Skeletal muscle cell (primary cell): ENCODE results near the gene TYROBP.
"Not testable (repeated sequence)": the region's sequence is repeated elsewhere in the genome, so short reads cannot be mapped to it uniquely, and the experiment has no call there.

Experiments
- DNase-seq: peaks from one replicate; pipeline ENCODE4 v3.0.0-alpha.2; 2010; ENCODE audit warnings: low read depth
- H3K4me3 ChIP-seq: 2 replicates; pipeline ENCODE4 v1.5.1; 2011; ENCODE audit warnings: low read depth, mild to moderate bottlenecking, control low read depth, low read length, moderate library complexity

TYROBP gene

GRCh38 chr19:35935911-35936737 lies 28.0 kb upstream of the TYROBP start, which contains the start of gene LRFN3:
Gene LRFN3, plus strand, starts transcription at chr19:35936374. Its CDS starts 3,052 bp downstream, at chr19:35939426.
- DNase-seq, result peak; percentile 26
- peak within 1 kb of the TSS; percentile 58 for H3K4me3 ChIP-seq

- DNase-seq, result no peak
- no peak overlapping the region for H3K4me3 ChIP-seq
These were observed 24.3 kb upstream of the TYROBP start for GRCh38 chr19:35932291-35932936.

GRCh38 chr19:35931874-35932202 lies 23.7 kb upstream of the TYROBP start:
- H3K4me3 ChIP-seq, result no peak overlapping the region

GRCh38 chr19:35931161-35931873 lies 23.2 kb upstream of the TYROBP start:
- H3K4me3 ChIP-seq, result peak overlapping the region; percentile 37
- DNase-seq, result peak; percentile 98

More at GRCh38 chr19:35931874-35932202, 23.7 kb upstream of the TYROBP start:
- DNase-seq, result no peak

- no peak for DNase-seq
- H3K4me3 ChIP-seq, result no peak overlapping the region
These were observed 21.8 kb upstream of the TYROBP start for GRCh38 chr19:35929876-35930275.

DNA sequence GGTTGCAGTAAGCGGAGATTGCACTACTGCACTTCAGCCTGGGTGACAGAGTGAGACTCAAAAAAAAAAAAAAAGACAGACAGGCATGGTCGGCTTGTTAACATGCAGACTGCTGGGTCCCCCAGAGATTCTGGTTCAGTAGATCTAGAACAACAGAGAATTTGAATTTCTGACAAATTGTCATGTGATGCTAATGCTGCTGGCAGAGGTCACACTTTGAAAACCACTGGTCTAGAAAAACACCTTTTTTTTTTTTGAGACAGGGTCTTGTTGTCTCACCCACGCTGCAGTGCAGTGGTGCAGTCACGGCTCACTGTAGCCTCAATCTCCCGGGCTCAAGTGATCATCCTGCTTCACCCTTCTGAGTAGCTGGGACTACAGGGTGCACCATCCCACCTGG lies 20.4 kb upstream of the TYROBP start:
- H3K4me3 ChIP-seq, result no peak overlapping the region
- DNase-seq, result no peak

DNA sequence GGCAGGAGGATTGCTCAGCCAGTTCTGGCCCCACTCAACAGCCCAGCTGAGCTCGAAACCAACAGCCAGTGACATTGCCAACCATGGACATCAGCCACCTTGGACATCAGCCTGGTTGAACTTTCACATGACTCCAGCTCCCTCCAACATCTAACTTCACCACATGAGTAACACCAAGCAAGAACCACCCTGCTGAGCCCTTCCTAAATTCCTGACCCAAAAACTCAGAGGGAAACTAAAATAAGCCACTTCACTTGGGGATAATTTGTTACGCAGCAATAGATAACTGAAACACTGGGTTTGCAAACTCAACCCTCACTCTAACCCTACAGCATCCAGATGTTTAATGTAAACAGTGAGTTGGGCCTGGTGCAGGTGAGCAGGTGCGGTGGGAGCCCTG lies 17.4 kb upstream of the TYROBP start:
- no peak overlapping the region for H3K4me3 ChIP-seq

DNA sequence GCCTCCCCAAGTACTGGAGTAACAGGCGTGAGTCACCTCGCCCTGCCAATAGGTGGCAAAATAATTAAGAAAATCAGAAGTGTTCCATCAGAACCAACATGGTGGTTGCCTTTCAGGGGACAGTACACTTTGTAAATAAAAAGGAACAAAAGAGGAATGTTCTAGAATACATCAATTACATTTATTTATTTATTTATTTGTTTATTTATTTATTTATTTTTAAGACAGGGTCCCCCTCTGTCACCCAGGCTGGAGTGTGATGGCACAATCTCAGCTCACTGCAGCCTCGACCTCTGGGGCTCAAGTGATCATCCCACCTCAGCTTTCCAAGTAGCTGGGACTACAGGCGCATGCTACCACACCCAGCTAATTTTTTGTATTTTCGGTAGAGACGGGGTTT lies 12.9 kb upstream of the TYROBP start:
- no peak overlapping the region for H3K4me3 ChIP-seq
- no peak for DNase-seq

More for the DNA sequence above, 17.4 kb upstream of the TYROBP start:
- no peak for DNase-seq

- no peak overlapping the region for H3K4me3 ChIP-seq
These were observed 11.2 kb upstream of the TYROBP start for GRCh38 chr19:35919306-35919705.

GRCh38 chr19:35915443-35915842 lies 7.3 kb upstream of the TYROBP start:
- H3K4me3 ChIP-seq, result no peak overlapping the region
- no peak for DNase-seq

More at GRCh38 chr19:35919306-35919705, 11.2 kb upstream of the TYROBP start:
- no peak for DNase-seq

DNA sequence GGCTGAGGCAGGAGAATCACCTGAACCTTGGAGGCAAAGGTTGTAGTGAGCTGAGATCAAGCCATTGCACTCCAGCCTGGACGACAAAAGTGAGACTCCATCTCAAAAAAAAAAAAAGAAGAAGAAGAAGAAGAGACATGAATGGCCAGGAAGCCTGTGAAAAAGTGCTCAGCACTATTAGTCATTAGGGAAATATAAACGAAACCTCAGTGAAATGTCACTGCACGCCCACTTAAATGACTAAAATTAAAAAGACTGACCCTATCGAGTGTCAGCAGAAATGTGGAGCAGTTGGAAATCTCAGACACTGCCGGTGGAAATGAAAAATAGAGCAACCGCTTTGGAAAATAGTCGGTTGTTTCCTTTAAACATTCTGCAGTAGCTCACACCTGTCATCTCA lies 5.5 kb upstream of the TYROBP start:
- H3K4me3 ChIP-seq, result no peak overlapping the region
- DNase-seq, result no peak

- H3K4me3 ChIP-seq, result no peak overlapping the region
- no peak for DNase-seq
These were observed 3.7 kb upstream of the TYROBP start for GRCh38 chr19:35911790-35912189.

DNA sequence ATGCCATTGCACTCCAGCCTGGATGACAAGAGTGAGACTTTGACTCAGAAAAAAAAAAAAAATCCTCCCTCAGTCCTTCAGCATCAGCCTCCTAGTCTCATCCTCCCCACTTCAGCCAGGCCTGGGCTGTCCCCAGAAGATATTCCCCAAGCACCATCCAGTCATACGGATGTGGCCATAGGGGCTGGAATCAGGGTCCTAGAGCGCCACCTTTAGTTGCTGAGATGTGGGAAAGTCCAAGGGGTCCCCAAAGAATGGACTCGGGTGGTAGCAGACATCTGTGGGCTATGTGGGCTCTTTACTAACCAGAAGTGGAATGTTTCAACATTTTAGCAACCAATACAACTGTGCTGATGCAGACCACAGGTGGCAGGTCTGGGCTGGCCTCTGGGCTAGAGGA lies 3.1 kb upstream of the TYROBP start:
- no peak overlapping the region for H3K4me3 ChIP-seq
- no peak for DNase-seq

DNA sequence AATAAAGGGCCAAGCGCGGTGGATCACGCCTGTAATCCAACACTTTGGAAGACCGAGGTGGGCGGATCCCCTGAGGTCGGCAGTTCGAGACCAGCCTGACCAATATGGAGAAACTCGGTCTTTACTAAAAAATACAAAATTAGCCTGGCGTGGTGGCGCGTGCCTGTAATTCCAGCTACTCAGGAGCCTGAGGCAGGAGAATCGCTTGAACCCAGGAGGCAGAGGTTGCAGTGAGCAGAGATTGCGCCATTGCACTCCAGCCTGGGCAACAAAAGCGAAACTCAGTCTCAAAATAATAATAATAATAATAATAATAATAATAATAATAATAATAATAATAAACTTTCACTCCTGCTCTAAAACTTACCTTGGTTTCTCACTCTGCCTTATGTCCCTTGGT lies 2.3 kb upstream of the TYROBP start:
- not testable (repeated sequence) for DNase-seq, H3K4me3 ChIP-seq

DNA sequence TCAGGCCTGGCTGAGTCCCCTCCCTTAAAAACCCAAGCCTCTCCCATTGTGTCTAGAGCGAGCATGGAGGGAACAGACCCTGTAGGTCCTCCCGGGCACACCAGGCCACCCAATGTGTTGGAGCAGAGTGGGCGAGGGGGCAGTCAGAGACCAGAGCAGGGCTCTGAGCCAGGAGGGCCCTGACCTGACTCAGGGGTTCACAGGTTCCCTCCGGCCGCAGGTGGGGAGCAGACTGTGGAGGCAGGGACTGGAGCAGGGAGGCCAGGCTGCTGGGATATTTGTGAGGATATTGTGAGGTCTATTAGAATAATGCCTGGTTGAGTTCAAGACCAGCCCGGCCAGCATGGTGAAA lies 1.6 kb upstream of the TYROBP start:
- no peak overlapping the region for H3K4me3 ChIP-seq
- no peak for DNase-seq

GRCh38 chr19:35908973-35909683 lies 1.0 kb upstream of the TYROBP start:
- no peak for DNase-seq
- no peak overlapping the region for H3K4me3 ChIP-seq

GRCh38 chr19:35907377-35907745 lies 734 bp downstream of the TYROBP start:
- no peak for DNase-seq
- no peak overlapping the region for H3K4me3 ChIP-seq

GRCh38 chr19:35905178-35905727 lies 2.8 kb downstream of the TYROBP start:
- DNase-seq, result no peak
- H3K4me3 ChIP-seq, result no peak overlapping the region

- DNase-seq, result no peak
- H3K4me3 ChIP-seq, result no peak overlapping the region
These were observed 3.6 kb downstream of the TYROBP start for GRCh38 chr19:35904311-35905068.
